Mesothelial cell of epicardium (in vitro differentiated cells): ENCODE data around the gene PRIMA1. TPM values are rescaled to one million over a fixed set of nuclear protein-coding genes. Genes with fewer than 3 reads are reported as not detected.

ENCODE experiments used
- DNase-seq, 2 experiments: peaks; one replicate each; pipeline ENCODE4 v3.0.0; 2021; ENCODE audit warnings: low spot score in 2 of 2; ENCODE audit not compliant: unreplicated experiment in 2 of 2
- H3K27ac Mint-ChIP-seq: 2 replicates; pipeline ENCODE4 v1.8.0; 2021; ENCODE audit warnings: mixed read lengths
- H3K27me3 Mint-ChIP-seq: 2 replicates; pipeline ENCODE4 v1.8.0; 2021; ENCODE audit warnings: low read depth, mixed read lengths
- H3K36me3 Mint-ChIP-seq: 2 replicates; pipeline ENCODE4 v1.8.0; 2021; ENCODE audit warnings: mixed read lengths
- H3K4me1 Mint-ChIP-seq: 2 replicates; pipeline ENCODE4 v1.8.0; 2021; ENCODE audit warnings: mixed read lengths
- H3K4me3 Mint-ChIP-seq: 2 replicates; pipeline ENCODE4 v1.8.0; 2021; ENCODE audit warnings: mild to moderate bottlenecking, moderate library complexity, mixed read lengths
- H3K9me3 Mint-ChIP-seq: 2 replicates; pipeline ENCODE4 v1.8.0; 2021; ENCODE audit warnings: mixed read lengths
- CTCF ChIP-seq: fragments of 200-600 bp; sonication (generic); IDR thresholded peaks from one replicate; pipeline ENCODE4 v1.5.0; 2021; ENCODE audit warnings: antibody characterized with exemption; ENCODE audit not compliant: unreplicated experiment
- total RNA-seq: library from RNA; stranded (reverse); gene quantifications from 3 replicates; pipeline ENCODE4 v1.2.1, GENCODE V29; 2021

The PRIMA1 gene
- total RNA-seq, 1 donor from 2014 or later = 2.3 TPM

GRCh38 chr14:93787465-93788292 lies 606 bp downstream of the PRIMA1 start:
- no peak for TF ChIP-seq CTCF
- Mint-ChIP-seq H3K27me3 (peaks cover 75% of the 10 kb centered on the region), H3K27ac (no peak overlapping the region), H3K4me3 (peak overlapping the region; percentile 66), H3K36me3 (no peaks in the 10 kb centered on the region), H3K4me1 (peaks cover 22% of the 10 kb centered on the region), H3K9me3 (no peaks in the 10 kb centered on the region)
- DNase-seq = peak in 1 of 2 experiments; percentile 44

- H3K36me3 Mint-ChIP-seq = no peaks in the 10 kb centered on the region
- H3K9me3 Mint-ChIP-seq = no peaks in the 10 kb centered on the region
- H3K4me1 Mint-ChIP-seq = peaks cover 22% of the 10 kb centered on the region
- H3K27me3 Mint-ChIP-seq = peaks cover 59% of the 10 kb centered on the region
- no peak overlapping the region for H3K4me3 Mint-ChIP-seq
- no peak overlapping the region for H3K27ac Mint-ChIP-seq
- DNase-seq = no peak
- no peak for TF ChIP-seq CTCF
These were observed 2.9 kb downstream of the PRIMA1 start for GRCh38 chr14:93785423-93785822.

GRCh38 chr14:93784878-93785277 lies 3.4 kb downstream of the PRIMA1 start:
- peaks cover 54% of the 10 kb centered on the region for H3K27me3 Mint-ChIP-seq
- DNase-seq = no peak
- H3K36me3 Mint-ChIP-seq = no peaks in the 10 kb centered on the region
- no peak for TF ChIP-seq CTCF
- peaks cover 21% of the 10 kb centered on the region for H3K4me1 Mint-ChIP-seq
- no peak overlapping the region for H3K4me3 Mint-ChIP-seq
- H3K27ac Mint-ChIP-seq = no peak overlapping the region
- no peaks in the 10 kb centered on the region for H3K9me3 Mint-ChIP-seq

- Mint-ChIP-seq H3K27ac (no peak overlapping the region), H3K27me3 (peaks cover 19% of the 10 kb centered on the region), H3K9me3 (no peaks in the 10 kb centered on the region), H3K4me3 (no peak overlapping the region), H3K36me3 (no peaks in the 10 kb centered on the region), H3K4me1 (peaks cover 6% of the 10 kb centered on the region)
- TF ChIP-seq CTCF = no peak
- no peak for DNase-seq
These were observed 7.4 kb downstream of the PRIMA1 start for GRCh38 chr14:93780813-93781400.

- no peaks in the 10 kb centered on the region for H3K36me3 Mint-ChIP-seq
- no peak overlapping the region for H3K27ac Mint-ChIP-seq
- no peaks in the 10 kb centered on the region for H3K4me1 Mint-ChIP-seq
- no peak for DNase-seq
- no peaks in the 10 kb centered on the region for H3K9me3 Mint-ChIP-seq
- H3K27me3 Mint-ChIP-seq = peaks cover 8% of the 10 kb centered on the region
- no peak for TF ChIP-seq CTCF
- no peak overlapping the region for H3K4me3 Mint-ChIP-seq
These were observed 9.2 kb downstream of the PRIMA1 start for GRCh38 chr14:93778856-93779629.
